ENCODE data around the gene MTERF4.

The MTERF4 gene

GRCh38 chr2:241136661-241137260 lies 34.7 kb upstream of the MTERF4 start:
- no peak for DNase-seq (ENCODE audit: low read depth in 1 of 2, low spot score in 1 of 2)

DNA sequence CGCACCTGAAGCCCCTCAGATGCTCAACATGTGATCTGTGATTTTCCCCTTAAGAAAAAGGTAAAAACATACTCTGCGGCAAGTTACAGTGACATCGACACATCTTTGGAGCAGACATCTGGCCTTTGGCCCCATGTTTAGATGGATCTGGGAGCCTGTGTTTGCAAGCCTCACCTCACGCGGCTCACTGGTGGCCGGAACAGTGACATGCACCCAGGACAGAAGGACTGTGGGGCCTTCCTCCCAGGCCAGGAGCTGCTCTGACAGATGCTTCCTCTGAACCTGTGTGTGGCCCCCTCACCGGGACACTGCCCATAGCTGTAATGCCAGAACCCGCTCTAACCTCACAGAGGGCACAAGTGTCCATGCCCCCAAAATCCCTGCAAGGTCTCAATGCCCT lies 34.1 kb upstream of the MTERF4 start:
- H3K4me3 ChIP-seq (replicated peaks; ENCODE audit: insufficient read depth, low read length): no peak overlapping the region
- H3K27ac ChIP-seq (replicated peaks): no peak overlapping the region
- no peaks in the 10 kb centered on the region for H3K27me3 ChIP-seq (ENCODE audit: insufficient read depth, poor library complexity, severe bottlenecking)
- TF ChIP-seq, protein P1, sequence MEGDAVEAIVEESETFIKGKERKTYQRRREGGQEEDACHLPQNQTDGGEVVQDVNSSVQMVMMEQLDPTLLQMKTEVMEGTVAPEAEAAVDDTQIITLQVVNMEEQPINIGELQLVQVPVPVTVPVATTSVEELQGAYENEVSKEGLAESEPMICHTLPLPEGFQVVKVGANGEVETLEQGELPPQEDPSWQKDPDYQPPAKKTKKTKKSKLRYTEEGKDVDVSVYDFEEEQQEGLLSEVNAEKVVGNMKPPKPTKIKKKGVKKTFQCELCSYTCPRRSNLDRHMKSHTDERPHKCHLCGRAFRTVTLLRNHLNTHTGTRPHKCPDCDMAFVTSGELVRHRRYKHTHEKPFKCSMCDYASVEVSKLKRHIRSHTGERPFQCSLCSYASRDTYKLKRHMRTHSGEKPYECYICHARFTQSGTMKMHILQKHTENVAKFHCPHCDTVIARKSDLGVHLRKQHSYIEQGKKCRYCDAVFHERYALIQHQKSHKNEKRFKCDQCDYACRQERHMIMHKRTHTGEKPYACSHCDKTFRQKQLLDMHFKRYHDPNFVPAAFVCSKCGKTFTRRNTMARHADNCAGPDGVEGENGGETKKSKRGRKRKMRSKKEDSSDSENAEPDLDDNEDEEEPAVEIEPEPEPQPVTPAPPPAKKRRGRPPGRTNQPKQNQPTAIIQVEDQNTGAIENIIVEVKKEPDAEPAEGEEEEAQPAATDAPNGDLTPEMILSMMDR (IDR thresholded peaks at IDR 0.05; ENCODE audit: insufficient read depth, low read length): no peak
- TF ChIP-seq SPI1 (IDR thresholded peaks at IDR 0.05; ENCODE audit: borderline replicate concordance, low read depth) (no peak), POLR2AphosphoS5 (IDR thresholded peaks at IDR 0.05; ENCODE audit: low read depth) (no peak), GABPA (IDR thresholded peaks at IDR 0.05; ENCODE audit: low read depth) (no peak)
- TF ChIP-seq, protein P2, sequence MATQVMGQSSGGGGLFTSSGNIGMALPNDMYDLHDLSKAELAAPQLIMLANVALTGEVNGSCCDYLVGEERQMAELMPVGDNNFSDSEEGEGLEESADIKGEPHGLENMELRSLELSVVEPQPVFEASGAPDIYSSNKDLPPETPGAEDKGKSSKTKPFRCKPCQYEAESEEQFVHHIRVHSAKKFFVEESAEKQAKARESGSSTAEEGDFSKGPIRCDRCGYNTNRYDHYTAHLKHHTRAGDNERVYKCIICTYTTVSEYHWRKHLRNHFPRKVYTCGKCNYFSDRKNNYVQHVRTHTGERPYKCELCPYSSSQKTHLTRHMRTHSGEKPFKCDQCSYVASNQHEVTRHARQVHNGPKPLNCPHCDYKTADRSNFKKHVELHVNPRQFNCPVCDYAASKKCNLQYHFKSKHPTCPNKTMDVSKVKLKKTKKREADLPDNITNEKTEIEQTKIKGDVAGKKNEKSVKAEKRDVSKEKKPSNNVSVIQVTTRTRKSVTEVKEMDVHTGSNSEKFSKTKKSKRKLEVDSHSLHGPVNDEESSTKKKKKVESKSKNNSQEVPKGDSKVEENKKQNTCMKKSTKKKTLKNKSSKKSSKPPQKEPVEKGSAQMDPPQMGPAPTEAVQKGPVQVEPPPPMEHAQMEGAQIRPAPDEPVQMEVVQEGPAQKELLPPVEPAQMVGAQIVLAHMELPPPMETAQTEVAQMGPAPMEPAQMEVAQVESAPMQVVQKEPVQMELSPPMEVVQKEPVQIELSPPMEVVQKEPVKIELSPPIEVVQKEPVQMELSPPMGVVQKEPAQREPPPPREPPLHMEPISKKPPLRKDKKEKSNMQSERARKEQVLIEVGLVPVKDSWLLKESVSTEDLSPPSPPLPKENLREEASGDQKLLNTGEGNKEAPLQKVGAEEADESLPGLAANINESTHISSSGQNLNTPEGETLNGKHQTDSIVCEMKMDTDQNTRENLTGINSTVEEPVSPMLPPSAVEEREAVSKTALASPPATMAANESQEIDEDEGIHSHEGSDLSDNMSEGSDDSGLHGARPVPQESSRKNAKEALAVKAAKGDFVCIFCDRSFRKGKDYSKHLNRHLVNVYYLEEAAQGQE (IDR thresholded peaks at IDR 0.05; ENCODE audit: insufficient replicate concordance, low read depth): no peak
- no peak for DNase-seq (ENCODE audit: low read depth in 1 of 2, low spot score in 1 of 2)

More at GRCh38 chr2:241136661-241137260, 34.7 kb upstream of the MTERF4 start:
- TF ChIP-seq, protein P1 (IDR thresholded peaks at IDR 0.05; ENCODE audit: insufficient read depth, low read length): no peak
- no peak for TF ChIP-seq POLR2AphosphoS5 (IDR thresholded peaks at IDR 0.05; ENCODE audit: low read depth)
- TF ChIP-seq SPI1 (IDR thresholded peaks at IDR 0.05; ENCODE audit: borderline replicate concordance, low read depth): no peak
- TF ChIP-seq, protein P2 (IDR thresholded peaks at IDR 0.05; ENCODE audit: insufficient replicate concordance, low read depth): no peak
- TF ChIP-seq GABPA (IDR thresholded peaks at IDR 0.05; ENCODE audit: low read depth): no peak
- Histone ChIP-seq H3K4me3 (replicated peaks; ENCODE audit: insufficient read depth, low read length) (no peak overlapping the region), H3K27ac (replicated peaks) (no peak overlapping the region), H3K27me3 (ENCODE audit: insufficient read depth, poor library complexity, severe bottlenecking) (no peaks in the 10 kb centered on the region)

DNA sequence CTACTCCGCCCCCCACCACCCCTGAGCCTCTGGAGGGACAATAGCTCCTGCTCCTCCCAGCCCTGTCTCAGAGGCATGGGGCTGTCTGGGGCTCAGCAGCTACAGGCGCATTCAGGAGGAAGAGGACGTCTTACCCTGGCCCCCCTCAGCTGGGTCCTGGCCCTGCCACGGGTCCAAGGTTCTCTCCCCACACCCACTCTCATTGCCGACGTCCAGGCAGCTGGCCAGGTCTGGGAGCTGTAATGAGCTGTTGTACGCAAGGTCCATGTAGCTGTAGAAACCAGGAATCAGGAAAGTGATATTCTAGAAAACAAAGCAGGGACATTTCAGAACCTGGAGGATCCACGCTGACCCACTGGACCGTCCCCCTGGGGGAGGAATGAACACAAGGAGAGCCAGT lies 33.6 kb upstream of the MTERF4 start:
- TF ChIP-seq, protein P1 (IDR thresholded peaks at IDR 0.05; ENCODE audit: insufficient read depth, low read length): no peak
- TF ChIP-seq GABPA (IDR thresholded peaks at IDR 0.05; ENCODE audit: low read depth) (no peak), POLR2AphosphoS5 (IDR thresholded peaks at IDR 0.05; ENCODE audit: low read depth) (no peak), SPI1 (IDR thresholded peaks at IDR 0.05; ENCODE audit: borderline replicate concordance, low read depth) (no peak)
- TF ChIP-seq, protein P2 (IDR thresholded peaks at IDR 0.05; ENCODE audit: insufficient replicate concordance, low read depth): no peak

More for the DNA sequence above, 33.6 kb upstream of the MTERF4 start:
- no peak overlapping the region for H3K4me3 ChIP-seq (replicated peaks; ENCODE audit: insufficient read depth, low read length)
- no peaks in the 10 kb centered on the region for H3K27me3 ChIP-seq (ENCODE audit: insufficient read depth, poor library complexity, severe bottlenecking)
- no peak overlapping the region for H3K27ac ChIP-seq (replicated peaks)
- no peak for DNase-seq (ENCODE audit: low read depth in 1 of 2, low spot score in 1 of 2)

Data from HL-60 (cell line).